IMR-90 (cell line): ENCODE data around the gene CAPN3. TPM values are rescaled to one million over a fixed set of nuclear protein-coding genes. Genes with fewer than 3 reads are reported as not detected.

Experiments
- ATAC-seq: fragments of 200-7000 bp; cut with Tn5 transposase; 2 replicates; pipeline ENCODE4 v1.9.1; 2020; ENCODE audit warnings: low read depth, mild to moderate bottlenecking, moderate library complexity
- BruUV-seq: library from RNA; stranded (reverse); fragments of 400-500 nt; replicated peaks from 2 replicates; lab custom pipeline; 2021; lab: Mats Ljungman, UMichigan
- CTCF ChIA-PET: fragments of 300-600 bp; formaldehyde crosslinking; extraction: SDS; loops from one replicate; lab custom pipeline; 2021; ENCODE audit warnings: antibody characterized with exemption; lab: Yijun Ruan, JAX
- POLR2A ChIA-PET: fragments of 300-600 bp; sonication (Branson Sonifier 250); formaldehyde crosslinking; loops from one replicate; lab custom pipeline; 2022; ENCODE audit warnings: antibody characterized with exemption; ENCODE audit not compliant: unreplicated experiment; lab: Charles Lee
- DNase-seq: peaks from one replicate; pipeline ENCODE4 v3.0.0; 2013
- H2AFZ ChIP-seq: replicated peaks from 2 replicates; pipeline ENCODE3; 2013; ENCODE audit warnings: low read length, mild to moderate bottlenecking; ENCODE audit not compliant: poor library complexity
- H2AK5ac ChIP-seq: 2 replicates; pipeline ENCODE4 v1.6.1; 2013; ENCODE audit warnings: low read depth, low read length, inconsistent platforms
- H2AK9ac ChIP-seq: replicated peaks from 2 replicates; pipeline ENCODE3; 2013; ENCODE audit warnings: mild to moderate bottlenecking, low read depth, low read length, moderate library complexity; ENCODE audit not compliant: poor library complexity
- H2BK120ac ChIP-seq: 2 replicates; pipeline ENCODE4 v1.6.1; 2013; ENCODE audit warnings: low read depth, low read length, inconsistent platforms
- H2BK15ac ChIP-seq: 3 replicates; pipeline ENCODE4 v1.6.1; 2013; ENCODE audit warnings: low read depth, low read length, inconsistent platforms
- H2BK20ac ChIP-seq: 2 replicates; pipeline ENCODE4 v1.6.1; 2013; ENCODE audit warnings: low read depth, mild to moderate bottlenecking, inconsistent platforms, low read length, moderate library complexity
- H2BK5ac ChIP-seq: 2 replicates; pipeline ENCODE4 v1.6.1; 2013; ENCODE audit warnings: mild to moderate bottlenecking, low read depth, low read length, inconsistent platforms; ENCODE audit not compliant: poor library complexity, severe bottlenecking
- H3K14ac ChIP-seq: replicated peaks from 2 replicates; pipeline ENCODE4 v1.6.1; 2013; ENCODE audit warnings: low read depth, low read length, inconsistent platforms
- H3K18ac ChIP-seq: 2 replicates; pipeline ENCODE4 v1.6.1; 2013; ENCODE audit warnings: low read depth, low read length, control low read depth
- H3K23ac ChIP-seq: 2 replicates; pipeline ENCODE4 v1.6.1; 2013; ENCODE audit warnings: low read depth, low read length, inconsistent platforms
- H3K27ac ChIP-seq: 2 replicates; pipeline ENCODE4 v1.5.1; 2013; ENCODE audit warnings: mild to moderate bottlenecking, control low read depth, low read length; ENCODE audit not compliant: insufficient read depth
- H3K27me3 ChIP-seq: 2 replicates; pipeline ENCODE4 v1.6.1; 2013; ENCODE audit warnings: low read length; ENCODE audit not compliant: control insufficient read depth, insufficient read depth
- H3K36me3 ChIP-seq: 2 replicates; pipeline ENCODE4 v1.6.1; 2013; ENCODE audit warnings: low read length, mixed read lengths; ENCODE audit not compliant: control insufficient read depth, insufficient read depth
- H3K4ac ChIP-seq: 2 replicates; pipeline ENCODE4 v1.6.1; 2013; ENCODE audit warnings: low read depth, low read length, inconsistent platforms
- H3K4me1 ChIP-seq: 2 replicates; pipeline ENCODE4 v1.6.1; 2013; ENCODE audit warnings: low read length, mixed read lengths; ENCODE audit not compliant: control insufficient read depth, insufficient read depth
- H3K4me2 ChIP-seq: 2 replicates; pipeline ENCODE4 v1.6.1; 2013; ENCODE audit warnings: low read depth, mild to moderate bottlenecking, control low read depth, low read length, moderate library complexity
- H3K4me3 ChIP-seq: 2 replicates; pipeline ENCODE4 v1.5.1; 2013; ENCODE audit warnings: low read depth, mild to moderate bottlenecking, control low read depth, low read length, moderate library complexity; ENCODE audit not compliant: insufficient read depth
- H3K56ac ChIP-seq: 2 replicates; pipeline ENCODE4 v1.6.1; 2013; ENCODE audit warnings: low read length, inconsistent platforms; ENCODE audit not compliant: insufficient read depth; ENCODE audit errors: extremely low read depth
- H3K79me1 ChIP-seq, 2 experiments: 2 replicates each; pipeline ENCODE4 v1.6.1; 2013; ENCODE audit warnings: low read length in 2 of 2, inconsistent platforms in 1 of 2, low read depth in 1 of 2
- H3K9ac ChIP-seq: 2 replicates; pipeline ENCODE4 v1.6.1; 2013; ENCODE audit warnings: low read depth, low read length, control low read depth
- H3K9me1 ChIP-seq: 2 replicates; pipeline ENCODE4 v1.6.1; 2013; ENCODE audit warnings: low read length, inconsistent platforms; ENCODE audit not compliant: insufficient read depth
- H3K9me3 ChIP-seq: 2 replicates; pipeline ENCODE4 v1.6.1; 2013; ENCODE audit warnings: low read length; ENCODE audit not compliant: control insufficient read depth, insufficient read depth
- H4K20me1 ChIP-seq: 2 replicates; pipeline ENCODE4 v1.6.1; 2013; ENCODE audit warnings: low read length, inconsistent platforms; ENCODE audit not compliant: insufficient read depth
- H4K5ac ChIP-seq: 2 replicates; pipeline ENCODE4 v1.6.1; 2013; ENCODE audit warnings: mild to moderate bottlenecking, low read depth, low read length, control low read depth
- H4K8ac ChIP-seq, 2 experiments: 2 replicates each; pipeline ENCODE4 v1.6.1; 2013; ENCODE audit warnings: low read depth in 2 of 2, low read length in 2 of 2, control low read depth in 1 of 2, inconsistent platforms in 1 of 2
- H4K91ac ChIP-seq: 2 replicates; pipeline ENCODE4 v1.6.1; 2013; ENCODE audit warnings: low read depth, low read length, inconsistent platforms; ENCODE audit not compliant: insufficient read depth
- MXI1 ChIP-seq: IDR thresholded peaks from 2 replicates; pipeline ENCODE4 v1.6.1; 2012; ENCODE audit warnings: low read depth, mild to moderate bottlenecking, low read length, moderate library complexity, borderline replicate concordance
- WGBS, 2 experiments: methylation state at CpG; one replicate each; pipeline versions ENCODE4 v1.1.5 to v1.1.7; 2013; ENCODE audit warnings: missing lambda C conversion rate in 2 of 2; ENCODE audit not compliant: insufficient read length in 1 of 2; ENCODE audit errors: extremely low coverage in 2 of 2; 5-methylcytosine and 5-hydroxymethylcytosine counted together
- dilution Hi-C: fragments of 300-500 bp; cut with HindIII; formaldehyde crosslinking; loops from one replicate; pipeline ENCODE4 v1.14.3; 2018; ENCODE audit warnings: low sequenced_read_pairs; ENCODE audit not compliant: unreplicated experiment
- in situ Hi-C: fragments of 300-500 bp; cut with MboI; formaldehyde crosslinking; loops from 3 replicates; pipeline ENCODE4 v1.14.3; 2019; ENCODE audit warnings: low sequenced_read_pairs, inconsistent platforms, mixed read lengths
- intact Hi-C: fragments of 100-400 bp; cut with micrococcal nuclease; formaldehyde crosslinking; loops from 2 replicates; pipeline ENCODE4 v1.10.0; 2022
- polyA plus RNA-seq, 3 experiments: library from polyadenylated mRNA; depleted of rRNA; stranded (reverse); fragments of >200 nt; gene quantifications; 2 replicates each; pipeline ENCODE4 v1.2.3, GENCODE V29; 2012; ENCODE audit warnings: low replicate concordance in 1 of 3
- total RNA-seq: library from RNA; depleted of rRNA; stranded (reverse); fragments of >200 nt; gene quantifications from 2 replicates; pipeline ENCODE4 v1.2.3, GENCODE V29; 2012

The CAPN3 gene
- total and polyA plus RNA-seq, 2 of the 4 experiments (the other 2 are of a cell fraction): 1.1 to 1.4 TPM

GRCh38 chr15:42367041-42367440 lies 7.7 kb downstream of the CAPN3 start:
- H3K4me2 ChIP-seq: no peak overlapping the region
- H4K91ac ChIP-seq: no peak overlapping the region
- no peak overlapping the region for H3K9ac ChIP-seq
- no peaks in the 10 kb centered on the region for H3K27me3 ChIP-seq
- ATAC-seq (peak; percentile 51), DNase-seq (no peak)
- H4K8ac ChIP-seq: no peak overlapping the region
- H2BK5ac ChIP-seq: no peak overlapping the region
- H4K5ac ChIP-seq: no peak overlapping the region
- no peaks in the 10 kb centered on the region for H3K79me1 ChIP-seq
- ChIA-PET CTCF (no interaction called here), POLR2A (no interaction called here)
- no CpG with 5 or more reads among the region's 5 CpGs for WGBS, 2 experiments
- no peaks in the 10 kb centered on the region for H3K9me1 ChIP-seq
- H2BK15ac ChIP-seq: no peak overlapping the region
- intact Hi-C loops: no loop called here
- no peak overlapping the region for H3K14ac ChIP-seq
- no peak overlapping the region for H3K18ac ChIP-seq
- H4K20me1 ChIP-seq: no peaks in the 10 kb centered on the region
- H2AK5ac ChIP-seq: peak overlapping the region; percentile 24; the same call in 1 of the 2 replicates
- no peak overlapping the region for H3K56ac ChIP-seq
- no peaks in the 10 kb centered on the region; the same call in 1 of the 2 replicates for H3K4me1 ChIP-seq
- no TSS peak for BruUV-seq
- no peak overlapping the region for H3K27ac ChIP-seq
- H3K23ac ChIP-seq: no peak overlapping the region
- H3K9me3 ChIP-seq: no peaks in the 10 kb centered on the region
- no peak overlapping the region for H3K4me3 ChIP-seq
- in situ Hi-C loops: no loop called here
- H3K4ac ChIP-seq: no peak overlapping the region
- H2BK20ac ChIP-seq: no peak overlapping the region
- dilution Hi-C loops: no loop called here
- H3K36me3 ChIP-seq: no peaks in the 10 kb centered on the region
- no peak overlapping the region for H2AK9ac ChIP-seq
- no peak overlapping the region for H2AFZ ChIP-seq
- no peak for TF ChIP-seq MXI1
- H2BK120ac ChIP-seq: no peak overlapping the region
